ENCODE measurements around the gene BEND3. TPM values are rescaled to one million over a fixed set of nuclear protein-coding genes. Genes with fewer than 3 reads are reported as not detected.

The BEND3 gene
- total and polyA plus RNA-seq, 2 of the 8 experiments (the other 6 are each of a cell fraction or from before 2014, with no cell fraction given) = 25.2 to 38.8 TPM

DNA sequence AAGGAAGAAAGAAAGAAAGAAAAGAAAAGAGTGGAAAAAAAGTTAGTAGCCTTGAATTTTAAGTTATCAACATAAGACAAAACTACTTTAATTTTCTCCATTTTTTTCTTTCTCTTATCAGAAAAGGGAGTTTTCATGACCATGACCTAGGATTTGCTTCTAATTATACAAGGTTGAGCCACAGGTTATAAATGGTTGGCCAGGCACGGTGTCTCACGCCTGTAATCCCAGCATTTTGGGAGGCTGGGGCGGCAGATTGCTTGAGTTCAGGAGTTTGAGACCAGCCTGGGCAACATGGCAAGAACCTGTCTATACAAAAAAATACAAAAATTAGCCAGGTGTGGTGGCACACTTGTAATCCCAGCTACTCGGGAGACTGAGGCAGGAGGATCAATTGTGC lies 95.1 kb downstream of the BEND3 start:
- no peak for TF ChIP-seq NRF1 (IDR thresholded peaks at IDR 0.05; ENCODE audit: low read depth, low read length)
- no peak for TF ChIP-seq ZNF274 (IDR thresholded peaks at IDR 0.05; ENCODE audit: borderline replicate concordance, extremely low read depth, low read length)
- no peak for TF ChIP-seq SIX5 (IDR thresholded peaks at IDR 0.05; ENCODE audit: low read depth, low read length)
- TF ChIP-seq TBP (IDR thresholded peaks at IDR 0.05; ENCODE audit: low read depth, low read length) = no peak
- no peak for TF ChIP-seq CREB1 (IDR thresholded peaks at IDR 0.05)
- no peak for TF ChIP-seq CBX5 (IDR thresholded peaks at IDR 0.05; ENCODE audit: low read depth, low read length)
- no peak for TF ChIP-seq SAP30 (IDR thresholded peaks at IDR 0.05; ENCODE audit: insufficient read depth, insufficient replicate concordance, low read length)
- no peak for TF ChIP-seq TEAD4 (IDR thresholded peaks at IDR 0.05; ENCODE audit: low read depth, low read length)
- no peak for TF ChIP-seq RXRA (IDR thresholded peaks at IDR 0.05; ENCODE audit: insufficient read depth, low read depth, low read length)
- TF ChIP-seq SP4 (IDR thresholded peaks at IDR 0.05; ENCODE audit: low read length) = no peak
- TF ChIP-seq GABPA (IDR thresholded peaks at IDR 0.05; ENCODE audit: borderline replicate concordance, insufficient read depth, low read length) = no peak
- no peak for TF ChIP-seq CHD1 (IDR thresholded peaks at IDR 0.05; ENCODE audit: low read depth, low read length)
- Histone ChIP-seq H3K79me2 (ENCODE audit: control insufficient read depth in 1 of 2, insufficient read depth in 2 of 2, low read length in 2 of 2) (no peaks in the 10 kb centered on the region), H3K27ac (ENCODE audit: low read depth, low read length) (no peak overlapping the region), H3K14ac (ENCODE audit: insufficient read length) (no peak overlapping the region), H3K18ac (ENCODE audit: extremely low read depth, low read length) (no peak overlapping the region), H2BK20ac (ENCODE audit: low read length) (no peak overlapping the region), H3K4me3 (ENCODE audit: extremely low read depth in 1 of 4, insufficient read depth in 2 of 4, low read depth in 3 of 4, low read length in 4 of 4) (no peak overlapping the region), H3K27me3 (replicated peaks in 1 of 4; ENCODE audit: control insufficient read depth in 3 of 4, extremely low read depth in 1 of 4, insufficient read depth in 3 of 4, low read length in 3 of 4) (no peaks in the 10 kb centered on the region), H3K9ac (replicated peaks in 1 of 4; ENCODE audit: extremely low read depth in 1 of 4, low read depth in 3 of 4, low read length in 3 of 4) (no peak overlapping the region), H4K91ac (replicated peaks; ENCODE audit: insufficient read length, low read length) (no peak overlapping the region), H3K23ac (ENCODE audit: insufficient read length) (no peak overlapping the region), H3K4me2 (ENCODE audit: insufficient read depth in 1 of 2, low read depth in 2 of 2, low read length in 2 of 2) (no peak overlapping the region), H3K4ac (replicated peaks; ENCODE audit: insufficient read length, low read depth, low read length) (no peak overlapping the region), H4K5ac (ENCODE audit: insufficient read length, low read depth, low read length) (no peak overlapping the region), H2AK5ac (ENCODE audit: low read depth, low read length) (no peak overlapping the region), H3K79me1 (ENCODE audit: low read depth, low read length) (no peaks in the 10 kb centered on the region), H2BK15ac (ENCODE audit: low read length) (no peak overlapping the region), H3K36me3 (ENCODE audit: control insufficient read depth in 2 of 4, insufficient read depth in 4 of 4, low read length in 3 of 4) (no peaks in the 10 kb centered on the region), H3K9me3 (ENCODE audit: insufficient read depth in 2 of 2, low read depth in 1 of 2, low read length in 1 of 2) (no peaks in the 10 kb centered on the region), H3K56ac (replicated peaks; ENCODE audit: insufficient read length, low read depth, low read length) (no peak overlapping the region), H4K8ac (ENCODE audit: extremely low read depth, insufficient read depth, low read length) (no peak overlapping the region), H4K20me1 (replicated peaks in 1 of 2; ENCODE audit: control insufficient read depth in 1 of 2, insufficient read depth in 2 of 2, low read length in 2 of 2) (no peaks in the 10 kb centered on the region), H2AFZ (ENCODE audit: low read length) (no peak overlapping the region), H3K4me1 (replicated peaks in 1 of 4; ENCODE audit: control insufficient read depth in 3 of 4, insufficient read depth in 4 of 4, low read length in 3 of 4) (no peaks in the 10 kb centered on the region), H3K23me2 (ENCODE audit: low read depth, low read length) (no peaks in the 10 kb centered on the region), H2BK12ac (ENCODE audit: low read depth, low read length) (no peak overlapping the region), H2BK5ac (ENCODE audit: low read depth, low read length) (no peak overlapping the region), H2BK120ac (replicated peaks; ENCODE audit: low read depth, low read length) (no peak overlapping the region)
- DNase-seq (ENCODE audit: low read depth in 1 of 2, low spot score in 2 of 2) (no peak), FAIRE-seq (no peak)
- CTCF ChIA-PET (ENCODE audit: partially characterized antibody) = no interaction called here
- WGBS, 2 experiments (ENCODE audit: extremely low coverage in 1 of 2, insufficient coverage in 1 of 2, insufficient read length in 1 of 2, insufficient replicate concordance in 2 of 2, low coverage in 1 of 2, low lambda C conversion rate in 2 of 2, missing lambda C conversion rate in 1 of 2) = 94% methylated on average over 4 of the region's 4 CpGs; no CpG with 5 or more reads in 1 of the 2 experiments
- POLR2A ChIA-PET (ENCODE audit: partially characterized antibody) = no interaction called here
